A673 (cell line): Measurements from ENCODE around the gene MGMT.

Source experiments
- EZH2 ChIP-seq: fragments of 200-600 bp; sonication (generic); IDR thresholded peaks from 2 replicates; pipeline ENCODE4 v1.6.1; 2017; ENCODE audit warnings: borderline replicate concordance, low read depth, mild to moderate bottlenecking, mixed read lengths, antibody characterized with exemption, low read length; ENCODE audit not compliant: poor library complexity, severe bottlenecking
- TF ChIP-seq, protein P1 (sequence below): fragments of 300-800, 200-600 bp; sonication (generic); conservative IDR thresholded peaks from 2 replicates; pipeline ENCODE4 v1.5.1; 2017; ENCODE audit warnings: low read depth, mild to moderate bottlenecking, antibody characterized with exemption, low read length, moderate library complexity, mixed read lengths

- TF ChIP-seq, protein P1, sequence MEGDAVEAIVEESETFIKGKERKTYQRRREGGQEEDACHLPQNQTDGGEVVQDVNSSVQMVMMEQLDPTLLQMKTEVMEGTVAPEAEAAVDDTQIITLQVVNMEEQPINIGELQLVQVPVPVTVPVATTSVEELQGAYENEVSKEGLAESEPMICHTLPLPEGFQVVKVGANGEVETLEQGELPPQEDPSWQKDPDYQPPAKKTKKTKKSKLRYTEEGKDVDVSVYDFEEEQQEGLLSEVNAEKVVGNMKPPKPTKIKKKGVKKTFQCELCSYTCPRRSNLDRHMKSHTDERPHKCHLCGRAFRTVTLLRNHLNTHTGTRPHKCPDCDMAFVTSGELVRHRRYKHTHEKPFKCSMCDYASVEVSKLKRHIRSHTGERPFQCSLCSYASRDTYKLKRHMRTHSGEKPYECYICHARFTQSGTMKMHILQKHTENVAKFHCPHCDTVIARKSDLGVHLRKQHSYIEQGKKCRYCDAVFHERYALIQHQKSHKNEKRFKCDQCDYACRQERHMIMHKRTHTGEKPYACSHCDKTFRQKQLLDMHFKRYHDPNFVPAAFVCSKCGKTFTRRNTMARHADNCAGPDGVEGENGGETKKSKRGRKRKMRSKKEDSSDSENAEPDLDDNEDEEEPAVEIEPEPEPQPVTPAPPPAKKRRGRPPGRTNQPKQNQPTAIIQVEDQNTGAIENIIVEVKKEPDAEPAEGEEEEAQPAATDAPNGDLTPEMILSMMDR, result no peak
- no peak for TF ChIP-seq EZH2
Measured at GRCh38 chr10:129725482-129725881, 258.4 kb downstream of the MGMT start.
